HUES6 (cell line): ENCODE data around the gene TXNDC16.
"Not testable (repeated sequence)": the region's sequence is repeated elsewhere in the genome, so short reads cannot be mapped to it uniquely, and the experiment has no call there.

Experiments used
- H3K27ac ChIP-seq: 2 replicates; pipeline ENCODE4 v1.7.0; 2013; ENCODE audit warnings: low read depth, mild to moderate bottlenecking, low read length, inconsistent platforms
- H3K27me3 ChIP-seq: 2 replicates; pipeline ENCODE4 v1.6.1; 2013; ENCODE audit warnings: low read length; ENCODE audit not compliant: control insufficient read depth, insufficient read depth
- H3K36me3 ChIP-seq: 2 replicates; pipeline ENCODE4 v1.6.1; 2013; ENCODE audit warnings: low read length; ENCODE audit not compliant: control insufficient read depth, insufficient read depth
- H3K4me1 ChIP-seq: 2 replicates; pipeline ENCODE4 v1.6.1; 2013; ENCODE audit warnings: low read length; ENCODE audit not compliant: control insufficient read depth, insufficient read depth
- H3K4me3 ChIP-seq: 2 replicates; pipeline ENCODE4 v1.5.1; 2013; ENCODE audit warnings: low read depth, low read length
- H3K9ac ChIP-seq: one replicate; pipeline ENCODE4 v1.6.1; 2013; ENCODE audit warnings: mild to moderate bottlenecking, low read length
- H3K9me3 ChIP-seq: 2 replicates; pipeline ENCODE4 v1.6.1; 2013; ENCODE audit warnings: low read depth, low read length; ENCODE audit not compliant: control insufficient read depth, insufficient read depth

TXNDC16 gene

DNA sequence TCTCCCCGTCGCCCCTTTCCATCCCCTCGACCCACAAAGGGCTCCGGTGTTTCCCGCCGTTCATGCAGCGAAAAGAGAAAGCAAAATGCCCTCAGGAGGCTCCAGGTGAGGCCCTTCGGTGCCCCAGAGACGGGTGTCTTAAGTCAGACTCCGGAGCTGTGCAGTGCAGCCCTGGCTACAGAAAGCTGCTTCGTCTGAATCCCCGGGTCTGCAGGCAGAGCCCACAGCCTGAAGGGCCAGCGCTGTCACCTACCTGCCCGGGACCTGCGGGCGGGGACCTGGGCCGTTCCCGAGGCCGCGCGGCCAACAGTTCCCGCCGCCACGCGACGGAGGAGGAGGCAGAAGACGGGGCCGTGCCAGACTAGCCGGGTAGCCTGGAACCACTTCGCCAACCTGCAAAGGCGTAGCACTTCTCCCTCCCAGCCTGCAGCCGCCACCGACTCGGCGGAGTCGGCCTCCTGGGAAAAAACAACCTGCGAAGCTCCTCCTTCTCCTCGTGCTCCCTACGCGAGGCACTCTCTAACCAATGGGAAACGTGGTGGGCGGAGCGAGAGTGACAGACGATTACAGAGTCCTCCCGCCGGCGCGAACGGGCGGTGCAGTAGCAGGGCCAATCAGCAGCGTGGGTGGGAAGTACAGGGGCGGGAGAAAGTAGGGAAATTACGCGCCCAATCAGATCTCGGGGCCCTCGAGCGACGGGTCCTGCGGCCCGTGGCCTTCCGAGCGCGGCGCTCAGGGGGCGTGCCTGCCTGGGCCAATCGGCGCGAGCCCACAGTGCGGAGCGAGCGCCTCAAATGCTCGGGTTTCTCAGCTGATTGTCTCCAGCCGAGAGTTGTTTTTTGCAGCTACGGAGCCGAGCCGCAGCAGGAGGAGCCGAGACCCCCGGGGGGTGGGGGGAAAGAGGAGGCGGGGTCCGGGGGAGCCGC, at the start of gene TXNDC16, which contains the start of gene GPR137C:
Gene TXNDC16, minus strand, starts transcription at position 443 of the 926 bp plus-strand sequence. CDS start 8,948 bp downstream, outside the sequence.
Gene GPR137C, plus strand, starts transcription at position 774 of the 926 bp plus-strand sequence. CDS start 312 bp downstream, outside the sequence.
- H3K4me3 ChIP-seq: peak within 1 kb of the TSS; percentile 95

DNA sequence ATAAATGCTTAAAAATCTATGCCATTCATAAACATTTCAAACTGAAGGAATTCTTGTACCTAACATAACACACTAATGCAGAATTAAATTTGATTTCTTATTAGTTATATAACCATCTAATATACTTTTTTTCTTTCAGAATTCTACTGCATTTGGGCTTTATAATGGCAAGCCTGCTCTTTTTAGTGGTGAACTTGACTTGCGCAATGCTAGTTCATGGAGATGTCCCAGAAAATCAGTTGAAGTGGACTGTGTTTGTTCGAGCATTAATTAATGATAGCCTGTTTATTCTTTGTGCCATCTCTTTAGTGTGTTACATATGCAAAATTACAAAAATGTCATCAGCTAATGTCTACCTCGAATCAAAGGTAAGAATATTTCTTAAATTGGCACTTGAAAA, 47.7 kb upstream of the TXNDC16 start:
- Histone ChIP-seq H3K4me3 (no peak overlapping the region), H3K27ac (no peak overlapping the region), H3K27me3 (no peaks in the 10 kb centered on the region), H3K9me3 (no peaks in the 10 kb centered on the region), H3K9ac (no peak overlapping the region), H3K36me3 (no peaks in the 10 kb centered on the region), H3K4me1 (peaks cover 6% of the 10 kb centered on the region; the same call in 1 of the 2 replicates)

More for the DNA sequence above, at the start of gene TXNDC16, which contains the start of gene GPR137C:
- no peaks in the 10 kb centered on the region for H3K9me3 ChIP-seq
- H3K36me3 ChIP-seq: no peaks in the 10 kb centered on the region
- peaks cover 11% of the 10 kb centered on the region for H3K4me1 ChIP-seq
- H3K27me3 ChIP-seq: peaks cover 8% of the 10 kb centered on the region; the same call in 1 of the 2 replicates
- no peak within 1 kb of the TSS; the same call in 1 of the 2 replicates for H3K27ac ChIP-seq
- peak within 1 kb of the TSS; percentile 73 for H3K9ac ChIP-seq

GRCh38 chr14:52598568-52598967, 46.3 kb upstream of the TXNDC16 start:
- Histone ChIP-seq H3K9ac (no peak overlapping the region), H3K9me3 (no peaks in the 10 kb centered on the region), H3K27ac (no peak overlapping the region), H3K4me3 (no peak overlapping the region), H3K36me3 (no peaks in the 10 kb centered on the region), H3K27me3 (no peaks in the 10 kb centered on the region), H3K4me1 (peaks cover 6% of the 10 kb centered on the region; the same call in 1 of the 2 replicates)

GRCh38 chr14:52596861-52597260, 44.6 kb upstream of the TXNDC16 start:
- Histone ChIP-seq H3K9ac (no peak overlapping the region), H3K9me3 (no peaks in the 10 kb centered on the region), H3K27ac (no peak overlapping the region), H3K4me3 (no peak overlapping the region), H3K27me3 (no peaks in the 10 kb centered on the region), H3K4me1 (peaks cover 6% of the 10 kb centered on the region; the same call in 1 of the 2 replicates), H3K36me3 (no peaks in the 10 kb centered on the region)

DNA sequence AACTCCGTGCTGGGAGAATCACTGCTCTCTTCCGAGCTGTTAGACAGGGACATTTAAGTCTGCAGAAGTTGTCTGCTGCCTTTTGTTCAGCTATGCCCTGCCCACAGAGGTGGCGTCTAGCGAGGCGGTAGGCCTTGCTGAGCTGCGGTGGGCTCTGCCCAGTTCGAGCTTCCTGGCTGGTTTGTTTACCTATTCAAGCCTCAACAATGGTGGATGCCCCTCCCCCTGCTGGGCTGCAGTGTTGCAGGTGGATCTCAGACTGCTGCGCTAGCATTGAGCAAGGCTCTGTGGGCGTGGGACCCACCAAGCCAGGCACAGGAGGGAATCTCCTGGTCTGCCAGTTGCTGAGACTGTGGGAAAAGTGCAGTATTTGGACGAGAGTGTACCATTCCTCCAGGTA, 44.0 kb upstream of the TXNDC16 start:
- Histone ChIP-seq H3K27me3 (no peaks in the 10 kb centered on the region), H3K27ac (no peak overlapping the region), H3K36me3 (no peaks in the 10 kb centered on the region), H3K4me3 (no peak overlapping the region), H3K4me1 (peaks cover 6% of the 10 kb centered on the region; the same call in 1 of the 2 replicates), H3K9ac (no peak overlapping the region), H3K9me3 (no peaks in the 10 kb centered on the region)

DNA sequence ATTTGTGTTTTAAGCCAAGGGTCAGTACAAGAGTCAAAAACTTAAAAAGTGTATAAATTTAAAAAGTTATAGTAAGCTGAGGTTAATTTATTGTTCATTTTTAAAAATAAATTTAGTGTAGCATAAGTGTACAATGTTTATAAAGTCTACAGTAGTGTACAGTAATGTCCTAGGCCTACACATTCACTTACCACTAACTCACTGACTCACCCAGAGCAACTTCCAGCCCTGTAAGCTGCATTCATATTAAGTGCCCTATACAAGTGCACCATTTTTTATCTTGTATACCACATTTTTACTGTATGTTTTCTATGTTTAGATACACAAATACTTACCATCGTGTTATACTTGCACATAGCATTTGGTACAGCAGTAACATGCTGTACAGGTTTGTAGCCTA, 38.0 kb upstream of the TXNDC16 start:
- H3K27ac ChIP-seq: no peak overlapping the region
- H3K4me3 ChIP-seq: no peak overlapping the region
- H3K27me3 ChIP-seq: no peaks in the 10 kb centered on the region
- no peaks in the 10 kb centered on the region for H3K9me3 ChIP-seq
- no peaks in the 10 kb centered on the region for H3K36me3 ChIP-seq
- H3K4me1 ChIP-seq: no peaks in the 10 kb centered on the region
- H3K9ac ChIP-seq: no peak overlapping the region

DNA sequence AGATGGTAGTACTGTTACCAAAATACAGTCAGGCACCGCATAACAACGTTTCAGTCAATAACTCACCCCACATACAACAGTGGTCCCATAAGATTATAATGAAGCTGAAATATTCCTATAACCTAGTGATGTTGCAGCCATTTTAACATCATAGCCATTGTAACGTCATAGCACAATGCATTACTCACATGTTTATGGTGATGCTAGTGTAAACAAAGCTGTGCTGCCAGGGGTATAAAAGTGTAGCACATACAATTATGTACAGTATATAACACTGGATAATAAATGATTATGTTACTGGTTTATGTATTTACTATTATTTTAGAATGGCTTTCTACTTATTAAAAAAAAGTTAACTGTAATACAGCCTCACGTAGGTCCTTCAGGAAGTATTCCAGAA, 37.3 kb upstream of the TXNDC16 start:
- Histone ChIP-seq H3K4me3 (no peak overlapping the region), H3K4me1 (no peaks in the 10 kb centered on the region), H3K36me3 (no peaks in the 10 kb centered on the region), H3K9me3 (no peaks in the 10 kb centered on the region), H3K27ac (no peak overlapping the region), H3K27me3 (no peaks in the 10 kb centered on the region), H3K9ac (no peak overlapping the region)

GRCh38 chr14:52583544-52583943, 31.2 kb upstream of the TXNDC16 start:
- no peak overlapping the region for H3K9ac ChIP-seq
- no peaks in the 10 kb centered on the region for H3K27me3 ChIP-seq
- no peaks in the 10 kb centered on the region for H3K4me1 ChIP-seq
- no peak overlapping the region for H3K27ac ChIP-seq
- no peaks in the 10 kb centered on the region for H3K9me3 ChIP-seq
- H3K36me3 ChIP-seq: no peaks in the 10 kb centered on the region
- no peak overlapping the region for H3K4me3 ChIP-seq

- Histone ChIP-seq H3K9ac (no peak overlapping the region), H3K4me3 (no peak overlapping the region), H3K9me3 (peaks cover 17% of the 10 kb centered on the region), H3K36me3 (no peaks in the 10 kb centered on the region), H3K4me1 (no peaks in the 10 kb centered on the region), H3K27me3 (no peaks in the 10 kb centered on the region), H3K27ac (no peak overlapping the region)
Measured at GRCh38 chr14:52575858-52576257, 23.6 kb upstream of the TXNDC16 start.

GRCh38 chr14:52568454-52568853, 16.1 kb upstream of the TXNDC16 start:
- peaks cover 27% of the 10 kb centered on the region for H3K9me3 ChIP-seq
- not testable (repeated sequence) for H3K9ac ChIP-seq, H3K27me3 ChIP-seq, H3K4me1 ChIP-seq, H3K36me3 ChIP-seq, H3K27ac ChIP-seq
- H3K4me3 ChIP-seq: peak overlapping the region; percentile 28; the same call in 1 of the 2 replicates

DNA sequence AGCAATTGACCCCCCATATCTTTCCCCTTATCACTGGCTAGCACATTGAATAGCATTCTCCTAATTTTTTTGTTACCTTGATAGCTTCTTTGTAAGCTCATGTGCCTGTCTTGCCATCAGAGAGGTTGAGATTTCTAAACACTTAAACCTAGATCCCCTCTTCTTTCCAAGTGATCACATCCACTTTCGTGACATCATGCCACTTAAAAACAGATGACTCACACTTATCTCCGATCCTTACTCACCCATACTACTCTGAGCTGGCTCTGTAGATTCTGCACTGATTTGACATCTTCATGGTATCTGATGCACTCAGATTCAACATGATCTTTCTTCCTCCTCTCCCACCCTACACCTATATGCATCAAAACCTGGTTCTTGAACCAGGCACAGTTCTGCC, 10.8 kb upstream of the TXNDC16 start:
- Histone ChIP-seq H3K9me3 (no peaks in the 10 kb centered on the region), H3K4me1 (peaks cover under 1% of the 10 kb centered on the region; the same call in 1 of the 2 replicates), H3K36me3 (no peaks in the 10 kb centered on the region), H3K4me3 (no peak overlapping the region), H3K9ac (no peak overlapping the region), H3K27ac (no peak overlapping the region), H3K27me3 (no peaks in the 10 kb centered on the region)
